K562 (cell line): Measurements from ENCODE around the gene HPS3. TPM values are rescaled to one million over a fixed set of nuclear protein-coding genes. Genes with fewer than 3 reads are reported as not detected.

ENCODE experiments used
- ATAC-seq: fragments of 200-7000 bp; cut with Tn5 transposase; 3 replicates; pipeline ENCODE4 v1.9.1; 2020; ENCODE audit warnings: moderate library complexity
- BruUV-seq: library from RNA; stranded (reverse); fragments of 400-500 nt; replicated peaks from 2 replicates; lab custom pipeline; 2021; lab: Mats Ljungman, UMichigan
- CTCF ChIA-PET: fragments of 300-600 bp; formaldehyde crosslinking; extraction: SDS; loops from one replicate; lab custom pipeline; 2021; ENCODE audit warnings: low intra/inter-chr PET ratio; lab: Yijun Ruan, JAX
- POLR2A ChIA-PET: fragments of 300-600, 350-650 bp; sonication (Branson Sonifier 250); formaldehyde crosslinking; extraction: SDS; loops from one replicate; lab custom pipeline; 2021; ENCODE audit warnings: antibody characterized with exemption, inconsistent platforms; lab: Yijun Ruan, JAX
- DNase-seq, 4 experiments: peaks; one replicate each; pipeline versions ENCODE4 v3.0.0 to v3.0.0-alpha.2; 2011 to 2018; ENCODE audit warnings: low spot score in 3 of 4, mixed read lengths in 3 of 4; ENCODE audit errors: extremely low read depth in 1 of 4
- FAIRE-seq: peaks from 2 replicates; lab custom pipeline; 2011; peaks lifted over from hg19 to GRCh38; lab: Jason Lieb, UNC
- H2AFZ ChIP-seq: 2 replicates; pipeline ENCODE4 v1.6.0; 2011; ENCODE audit warnings: low read depth, low read length, control low read depth, inconsistent platforms
- H3K27ac ChIP-seq: fragments of 200-600 bp; 3 replicates; pipeline ENCODE4 v1.8.0; 2011; ENCODE audit warnings: low read depth, mild to moderate bottlenecking, control low read depth, inconsistent platforms, low read length, moderate library complexity, mixed read lengths; ENCODE audit errors: extremely low read depth
- H3K27me3 ChIP-seq, 2 experiments: fragments of 300-600 bp in 1 of 2; 2 replicates in 1 of 2; 3 replicates in 1 of 2; pipeline versions ENCODE4 v1.6.0 to v1.8.0; 2011; ENCODE audit warnings: inconsistent platforms in 2 of 2, low read length in 2 of 2, mild to moderate bottlenecking in 1 of 2, mixed read lengths in 1 of 2, moderate library complexity in 1 of 2; ENCODE audit not compliant: control insufficient read depth in 2 of 2, insufficient read depth in 2 of 2
- H3K36me3 ChIP-seq: fragments of 300-600 bp; 3 replicates; pipeline ENCODE4 v1.8.0; 2011; ENCODE audit warnings: mild to moderate bottlenecking, low read length, inconsistent platforms; ENCODE audit not compliant: control insufficient read depth, insufficient read depth
- H3K4me1 ChIP-seq, 2 experiments: fragments of 200-600 bp in 1 of 2; replicated peaks in 1 of 2; 2 replicates in 1 of 2; 3 replicates in 1 of 2; pipeline versions ENCODE4 v1.5.1 to v1.8.0; 2011; ENCODE audit warnings: inconsistent platforms in 2 of 2, low read length in 2 of 2, mild to moderate bottlenecking in 1 of 2, mixed read lengths in 1 of 2, moderate library complexity in 1 of 2; ENCODE audit not compliant: control insufficient read depth in 2 of 2, insufficient read depth in 2 of 2
- H3K4me2 ChIP-seq: 2 replicates; pipeline ENCODE4 v1.6.1; 2011; ENCODE audit warnings: low read length, control low read depth, inconsistent platforms, mixed read lengths; ENCODE audit not compliant: insufficient read depth
- H3K4me3 ChIP-seq: fragments of 200-600 bp; sonication (generic), shearing (Covaris generic); 2 replicates; pipeline ENCODE4 v1.5.1; 2016; ENCODE audit warnings: control low read depth, inconsistent platforms
- H3K79me2 ChIP-seq: fragments of 200-600 bp; 3 replicates; pipeline ENCODE4 v1.8.0; 2011; ENCODE audit warnings: low read length, inconsistent platforms; ENCODE audit not compliant: control insufficient read depth, insufficient read depth
- H3K9ac ChIP-seq, 2 experiments: 2 replicates each; pipeline versions ENCODE4 v1.6.0 to v1.6.1; 2011; ENCODE audit warnings: low read depth in 2 of 2, low read length in 2 of 2, control low read depth in 1 of 2, inconsistent platforms in 1 of 2, mild to moderate bottlenecking in 1 of 2, mixed read lengths in 1 of 2; ENCODE audit not compliant: insufficient read depth in 1 of 2
- H3K9me1 ChIP-seq: one replicate; pipeline ENCODE4 v1.6.0; 2011; ENCODE audit warnings: inconsistent platforms, mild to moderate bottlenecking, low read length, moderate library complexity; ENCODE audit not compliant: control insufficient read depth, insufficient read depth
- H3K9me3 ChIP-seq: replicated peaks from 2 replicates; pipeline ENCODE4 v1.5.1; 2011; ENCODE audit warnings: low read depth, low read length, inconsistent platforms; ENCODE audit not compliant: control insufficient read depth, insufficient read depth
- H4K20me1 ChIP-seq: replicated peaks from 2 replicates; pipeline ENCODE4 v1.6.1; 2011; ENCODE audit warnings: low read length, inconsistent platforms, mixed read lengths; ENCODE audit not compliant: control insufficient read depth, insufficient read depth
- ARID2 ChIP-seq: fragments of 450-650 bp; IDR thresholded peaks from 2 replicates; pipeline ENCODE4 v1.6.1; 2017; ENCODE audit warnings: antibody characterized with exemption, mild to moderate bottlenecking
- CCNT2 ChIP-seq: IDR thresholded peaks from 2 replicates; pipeline ENCODE4 v1.6.1; 2011; ENCODE audit warnings: borderline replicate concordance, low read depth, mild to moderate bottlenecking, moderate library complexity, mixed read lengths, low read length; ENCODE audit not compliant: insufficient read length; ENCODE audit errors: extremely low read depth
- KAT7 ChIP-seq: sonication (generic); formaldehyde crosslinking; IDR thresholded peaks from 2 replicates; pipeline ENCODE4 v1.8.0; 2022; ENCODE audit warnings: missing genetic modification reagents, mild to moderate bottlenecking, borderline replicate concordance
- MCM2 ChIP-seq: fragments of 450-650 bp; IDR thresholded peaks from 2 replicates; pipeline ENCODE4 v1.6.1; 2017; ENCODE audit warnings: low read depth, mild to moderate bottlenecking
- MTF1 ChIP-seq: fragments of 250-450 bp; sonication (Bioruptor Pico); IDR thresholded peaks from 2 replicates; pipeline ENCODE4 v1.9.0; 2021; ENCODE audit warnings: moderate library complexity, mild to moderate bottlenecking, inconsistent platforms, borderline replicate concordance
- NFXL1 ChIP-seq: fragments of 450-650 bp; formaldehyde crosslinking; IDR thresholded peaks from 2 replicates; pipeline ENCODE4 v1.4.0; 2021; ENCODE audit warnings: mild to moderate bottlenecking
- PHB2 ChIP-seq: fragments of 450-650 bp; IDR thresholded peaks from 2 replicates; pipeline ENCODE4 v1.6.1; 2017; ENCODE audit warnings: low read depth
- PRPF4 ChIP-seq: fragments of 200-400 bp; formaldehyde crosslinking; IDR thresholded peaks from one replicate; pipeline ENCODE4 v1.6.1; 2017; ENCODE audit warnings: low read length, low read depth, mild to moderate bottlenecking; ENCODE audit not compliant: insufficient read depth, poor library complexity, severe bottlenecking
- RBM22 ChIP-seq: fragments of 200-400 bp; formaldehyde crosslinking; IDR thresholded peaks from 2 replicates; pipeline ENCODE4 v1.6.1; 2018; ENCODE audit warnings: low read length, low read depth; ENCODE audit not compliant: poor library complexity, severe bottlenecking
- SMARCE1 ChIP-seq: fragments of 450-650 bp; IDR thresholded peaks from 2 replicates; pipeline ENCODE4 v1.7.1; 2016; ENCODE audit warnings: mild to moderate bottlenecking
- SRSF7 ChIP-seq: fragments of 200-400 bp; formaldehyde crosslinking; optimal IDR thresholded peaks from 2 replicates; pipeline ENCODE3; 2017; ENCODE audit warnings: mild to moderate bottlenecking, low read depth, low read length
- TOE1 ChIP-seq, 2 experiments: fragments of 450-650 bp in 1 of 2; sonication (generic) in 1 of 2; formaldehyde crosslinking in 1 of 2; IDR thresholded peaks; 2 replicates each; pipeline versions ENCODE4 v1.7.1 to v1.8.0; 2016 to 2022; ENCODE audit warnings: borderline replicate concordance in 2 of 2, mild to moderate bottlenecking in 2 of 2, antibody characterized with exemption in 1 of 2, inconsistent platforms in 1 of 2, low read depth in 1 of 2, missing genetic modification reagents in 1 of 2, moderate library complexity in 1 of 2
- ZNF551 ChIP-seq: fragments of 250-450 bp; sonication (Bioruptor Pico); IDR thresholded peaks from 2 replicates; pipeline ENCODE4 v1.5.0; 2021; ENCODE audit warnings: mild to moderate bottlenecking, moderate library complexity
- ZNF785 ChIP-seq: fragments of 250-450 bp; sonication (Bioruptor Pico); IDR thresholded peaks from 2 replicates; pipeline ENCODE4 v1.4.0; 2020; ENCODE audit warnings: mild to moderate bottlenecking
- WGBS: fragments of 100-300 bp; shearing (Covaris generic); methylation state at CpG from one replicate; pipeline ENCODE4 v1.1.6; 2016; ENCODE audit warnings: low coverage, mixed read lengths; ENCODE audit not compliant: insufficient coverage; ENCODE audit errors: missing lambda C conversion rate; 5-methylcytosine and 5-hydroxymethylcytosine counted together
- in situ Hi-C: fragments of 300-500 bp; cut with MboI; formaldehyde crosslinking; loops from 4 replicates; pipeline ENCODE4 v1.15.0; 2018; ENCODE audit warnings: inconsistent platforms, mixed read lengths
- intact Hi-C: fragments of 100-400 bp; cut with micrococcal nuclease; formaldehyde crosslinking; loops from 2 replicates; pipeline ENCODE4 v1.14.2; 2022
- polyA plus RNA-seq, 8 experiments: library from polyadenylated mRNA; depleted of rRNA in 4 of 8; stranded (reverse) in 5 of 8; unstranded in 3 of 8; fragments of >200 nt; fragmentation: Nextera tagmentation in 2 of 8; fragmentation: Illumina TruSeq in 1 of 8; extraction: Ambion mirVana in 2 of 8; extraction: Trizol in 1 of 8; gene quantifications; 2 replicates each; pipeline versions ENCODE4 v1.2.1 to v1.2.3, GENCODE V29; 2011 to 2014; ENCODE audit warnings: inconsistent platforms in 1 of 8, missing spikeins in 1 of 8
- total RNA-seq, 7 experiments: library from RNA; depleted of rRNA in 6 of 7; stranded (reverse); fragments of >200 nt in 6 of 7; fragmentation: Illumina TruSeq in 2 of 7; extraction: Trizol in 2 of 7; gene quantifications; 2 replicates each; pipeline versions ENCODE4 v1.2.1 to v1.2.3, GENCODE V29; 2011 to 2021; ENCODE audit warnings: low replicate concordance in 1 of 7
- TF ChIP-seq, protein P1 (sequence below): fragments of 150-350 bp; IDR thresholded peaks from 2 replicates; pipeline ENCODE4 v1.6.1; 2014; ENCODE audit warnings: low read depth, mild to moderate bottlenecking, low read length, borderline replicate concordance
- TF ChIP-seq, protein P2 (sequence below): fragments of 450-650 bp; IDR thresholded peaks from 2 replicates; pipeline ENCODE4 v1.6.1; 2016; ENCODE audit warnings: low read depth, mild to moderate bottlenecking, moderate library complexity
- TF ChIP-seq, protein P3 (sequence below): fragments of 450-650 bp; IDR thresholded peaks from 2 replicates; pipeline ENCODE4 v1.7.0; 2016; ENCODE audit warnings: borderline replicate concordance

The HPS3 gene
- total and polyA plus RNA-seq, 9 of the 15 experiments (the other 6 are each of a cell fraction or from before 2014, with no cell fraction given): 1.2 to 11.3 (median 7.6) TPM

DNA sequence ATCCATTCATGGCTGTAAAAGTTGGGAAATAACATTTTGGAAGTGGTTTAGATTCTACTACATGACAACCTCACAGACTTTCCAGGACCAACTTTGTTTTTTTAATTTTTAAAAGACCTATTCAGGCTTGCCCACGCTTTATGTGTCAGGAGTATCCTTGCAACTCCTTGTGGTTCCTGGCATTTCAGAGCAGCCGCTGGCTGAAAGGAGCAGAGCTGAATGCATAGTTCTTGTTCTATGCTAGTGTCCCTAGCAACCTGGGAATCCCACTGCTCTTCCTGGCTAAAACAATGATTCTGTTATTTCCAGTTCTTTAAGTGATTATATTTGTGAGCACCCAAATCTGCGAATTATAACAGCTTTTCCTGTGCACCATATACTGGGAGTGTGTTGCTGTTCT, 57.3 kb downstream of the HPS3 start:
- Histone ChIP-seq H3K4me2 (no peak overlapping the region), H3K4me3 (no peak overlapping the region), H3K4me1 (no peaks in the 10 kb centered on the region), H3K27me3 (peaks cover 4 to 5% of the 10 kb centered on the region in 2 experiments; a peak in 3 of 5 replicates), H2AFZ (no peak overlapping the region), H3K9me3 (no peaks in the 10 kb centered on the region), H3K79me2 (no peaks in the 10 kb centered on the region), H3K27ac (no peak overlapping the region), H3K36me3 (no peaks in the 10 kb centered on the region), H3K9ac (no peak overlapping the region), H4K20me1 (no peaks in the 10 kb centered on the region), H3K9me1 (no peaks in the 10 kb centered on the region)
- DNase-seq (no peak), FAIRE-seq (no peak), ATAC-seq (no peak)
- ChIA-PET POLR2A (no interaction called here), CTCF (no interaction called here)
- in situ Hi-C loops: no loop called here
- intact Hi-C loops: loop anchor here (5.0 kb wide), 1 partner anchor 59 kb away; the partner anchor contains the start of gene HPS3
- 10% methylated on average over 3 of the region's 3 CpGs for WGBS
- BruUV-seq: no TSS peak
- TF ChIP-seq PHB2: no peak
- TF ChIP-seq, protein P1, sequence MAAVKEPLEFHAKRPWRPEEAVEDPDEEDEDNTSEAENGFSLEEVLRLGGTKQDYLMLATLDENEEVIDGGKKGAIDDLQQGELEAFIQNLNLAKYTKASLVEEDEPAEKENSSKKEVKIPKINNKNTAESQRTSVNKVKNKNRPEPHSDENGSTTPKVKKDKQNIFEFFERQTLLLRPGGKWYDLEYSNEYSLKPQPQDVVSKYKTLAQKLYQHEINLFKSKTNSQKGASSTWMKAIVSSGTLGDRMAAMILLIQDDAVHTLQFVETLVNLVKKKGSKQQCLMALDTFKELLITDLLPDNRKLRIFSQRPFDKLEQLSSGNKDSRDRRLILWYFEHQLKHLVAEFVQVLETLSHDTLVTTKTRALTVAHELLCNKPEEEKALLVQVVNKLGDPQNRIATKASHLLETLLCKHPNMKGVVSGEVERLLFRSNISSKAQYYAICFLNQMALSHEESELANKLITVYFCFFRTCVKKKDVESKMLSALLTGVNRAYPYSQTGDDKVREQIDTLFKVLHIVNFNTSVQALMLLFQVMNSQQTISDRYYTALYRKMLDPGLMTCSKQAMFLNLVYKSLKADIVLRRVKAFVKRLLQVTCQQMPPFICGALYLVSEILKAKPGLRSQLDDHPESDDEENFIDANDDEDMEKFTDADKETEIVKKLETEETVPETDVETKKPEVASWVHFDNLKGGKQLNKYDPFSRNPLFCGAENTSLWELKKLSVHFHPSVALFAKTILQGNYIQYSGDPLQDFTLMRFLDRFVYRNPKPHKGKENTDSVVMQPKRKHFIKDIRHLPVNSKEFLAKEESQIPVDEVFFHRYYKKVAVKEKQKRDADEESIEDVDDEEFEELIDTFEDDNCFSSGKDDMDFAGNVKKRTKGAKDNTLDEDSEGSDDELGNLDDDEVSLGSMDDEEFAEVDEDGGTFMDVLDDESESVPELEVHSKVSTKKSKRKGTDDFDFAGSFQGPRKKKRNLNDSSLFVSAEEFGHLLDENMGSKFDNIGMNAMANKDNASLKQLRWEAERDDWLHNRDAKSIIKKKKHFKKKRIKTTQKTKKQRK: no peak
- TF ChIP-seq, protein P2, sequence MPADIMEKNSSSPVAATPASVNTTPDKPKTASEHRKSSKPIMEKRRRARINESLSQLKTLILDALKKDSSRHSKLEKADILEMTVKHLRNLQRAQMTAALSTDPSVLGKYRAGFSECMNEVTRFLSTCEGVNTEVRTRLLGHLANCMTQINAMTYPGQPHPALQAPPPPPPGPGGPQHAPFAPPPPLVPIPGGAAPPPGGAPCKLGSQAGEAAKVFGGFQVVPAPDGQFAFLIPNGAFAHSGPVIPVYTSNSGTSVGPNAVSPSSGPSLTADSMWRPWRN: no peak
- TF ChIP-seq PRPF4: no peak
- no peak for TF ChIP-seq ZNF785 (CRISPR knock-in tag)
- TF ChIP-seq MCM2: no peak
- TF ChIP-seq KAT7 (CRISPR knock-in tag): no peak
- no peak for TF ChIP-seq ARID2
- no peak for TF ChIP-seq SRSF7
- no peak for TF ChIP-seq TOE1 (IDR thresholded peaks at IDR 0.05; ENCODE audit: borderline replicate concordance)
- no peak for TF ChIP-seq TOE1 (CRISPR knock-in tag; IDR thresholded peaks at IDR 0.05; ENCODE audit: borderline replicate concordance, low read depth)
- TF ChIP-seq RBM22: no peak
- TF ChIP-seq, protein P3, sequence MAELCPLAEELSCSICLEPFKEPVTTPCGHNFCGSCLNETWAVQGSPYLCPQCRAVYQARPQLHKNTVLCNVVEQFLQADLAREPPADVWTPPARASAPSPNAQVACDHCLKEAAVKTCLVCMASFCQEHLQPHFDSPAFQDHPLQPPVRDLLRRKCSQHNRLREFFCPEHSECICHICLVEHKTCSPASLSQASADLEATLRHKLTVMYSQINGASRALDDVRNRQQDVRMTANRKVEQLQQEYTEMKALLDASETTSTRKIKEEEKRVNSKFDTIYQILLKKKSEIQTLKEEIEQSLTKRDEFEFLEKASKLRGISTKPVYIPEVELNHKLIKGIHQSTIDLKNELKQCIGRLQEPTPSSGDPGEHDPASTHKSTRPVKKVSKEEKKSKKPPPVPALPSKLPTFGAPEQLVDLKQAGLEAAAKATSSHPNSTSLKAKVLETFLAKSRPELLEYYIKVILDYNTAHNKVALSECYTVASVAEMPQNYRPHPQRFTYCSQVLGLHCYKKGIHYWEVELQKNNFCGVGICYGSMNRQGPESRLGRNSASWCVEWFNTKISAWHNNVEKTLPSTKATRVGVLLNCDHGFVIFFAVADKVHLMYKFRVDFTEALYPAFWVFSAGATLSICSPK: no peak
- no peak for TF ChIP-seq NFXL1 (CRISPR knock-in tag)
- no peak for TF ChIP-seq ZNF551 (CRISPR knock-in tag)
- TF ChIP-seq SMARCE1: no peak
- no peak for TF ChIP-seq CCNT2
- no peak for TF ChIP-seq MTF1 (CRISPR knock-in tag)
